Heart left ventricle (tissue), 16 donors: Measurements from ENCODE around the gene CNOT1. TPM values are rescaled to one million over a fixed set of nuclear protein-coding genes. Genes with fewer than 3 reads are reported as not detected.

Experiments used
- ATAC-seq, 4 donors: fragments of 200-7000 bp; cut with Tn5 transposase; one replicate each; pipeline ENCODE4 v1.9.1; 2020 to 2022; ENCODE audit warnings: moderate library complexity in 4 of 4, mild to moderate bottlenecking in 3 of 4, moderate number of reproducible peaks in 1 of 4
- DNase-seq, 5 donors: peaks; one replicate each; pipeline ENCODE4 v3.0.0-alpha.2; 2020
- H3K27ac ChIP-seq, 12 donors: fragments of 200-600 bp; sonication (generic) in 4 of 12; one replicate each; pipeline versions ENCODE4 v1.5.0 to v1.8.0; 2016 to 2022; ENCODE audit warnings: mild to moderate bottlenecking in 2 of 12
- H3K27me3 ChIP-seq, 9 donors: fragments of 200-600 bp; sonication (generic) in 2 of 9; one replicate each; pipeline versions ENCODE4 v1.5.1 to v1.8.0; 2016 to 2022; ENCODE audit warnings: mild to moderate bottlenecking in 3 of 9
- H3K36me3 ChIP-seq, 9 donors: fragments of 200-600 bp; sonication (generic) in 2 of 9; one replicate each; pipeline versions ENCODE4 v1.5.0 to v1.8.0; 2018 to 2022; ENCODE audit warnings: mild to moderate bottlenecking in 2 of 9
- H3K4me1 ChIP-seq, 12 donors: fragments of 200-600 bp; sonication (generic) in 4 of 12; one replicate each; pipeline versions ENCODE4 v1.5.0 to v1.8.0; 2016 to 2022; ENCODE audit warnings: mild to moderate bottlenecking in 3 of 12
- H3K4me3 ChIP-seq, 12 donors: fragments of 200-600 bp; sonication (generic) in 4 of 12; one replicate each; pipeline versions ENCODE4 v1.5.0 to v1.8.0; 2017 to 2022; ENCODE audit warnings: mild to moderate bottlenecking in 9 of 12, moderate library complexity in 4 of 12
- H3K9me3 ChIP-seq, 12 donors: fragments of 200-600 bp; sonication (generic) in 4 of 12; one replicate each; pipeline versions ENCODE4 v1.5.0 to v1.8.0; 2016 to 2022; ENCODE audit warnings: mild to moderate bottlenecking in 1 of 12
- CTCF ChIP-seq, 12 donors: fragments of 200-600 bp; sonication (generic) in 4 of 12; IDR thresholded peaks; one replicate each; pipeline versions ENCODE4 v1.5.0 to v1.8.0; 2018 to 2022; ENCODE audit warnings: antibody characterized with exemption in 12 of 12, mild to moderate bottlenecking in 5 of 12
- POLR2A ChIP-seq, 2 donors: fragments of 450-650 bp; IDR thresholded peaks; one replicate each; pipeline ENCODE4 v1.6.1; 2017; ENCODE audit warnings: antibody characterized with exemption in 2 of 2, mild to moderate bottlenecking in 2 of 2, moderate library complexity in 2 of 2
- WGBS, 4 donors: extraction: QIAGEN DNeasy Blood & Tissue Kit in 2 of 4; methylation state at CpG; one replicate each; pipeline versions ENCODE4 v1.1.5 to v1.1.7; 2013 to 2018; 5-methylcytosine and 5-hydroxymethylcytosine counted together
- intact Hi-C, 10 donors: fragments of 100-400 bp; cut with DNase I; formaldehyde crosslinking; loops; one replicate each; pipeline versions ENCODE4 v1.11.1 to v1.14.2; 2022
- polyA plus RNA-seq, 2 donors: library from polyadenylated mRNA; stranded (reverse); fragments of 200-250 nt; gene quantifications; one replicate each; pipeline ENCODE4 v1.2.3, GENCODE V29; 2013
- total RNA-seq, 9 donors: library from RNA; depleted of rRNA in 2 of 9; stranded (reverse); fragments of >200 nt in 2 of 9; fragmentation: NEBNext Ultra II Directional in 3 of 9; extraction: Animal tissue kit (Norgen Biotek cat#: 25700) in 3 of 9; gene quantifications; one replicate each; pipeline versions ENCODE4 v1.1.0 to v1.2.4, GENCODE V29; 2016 to 2023
- donor health status: ischemic (EF 13 %, LVEDD 7.1; RV severe dilation, severe dysfunction).
- donor health status: healthy with polysubstance abuse.
- donor health status: DM: no; HTN: yes; CAD: no.
- donor health status: DM: no; HTN: no; CAD: no.
- donor health status: ischemic (EF 25% LVEDD 6.9; RV normal size, moderate dysfunction).
- donor health status: ischemic (EF 25% LVEDD 5.7; RV mildly dilated, moderate dysfunction).
- donor health status: healthy.
- donor health status: DM: yes; HTN: yes; CAD: no.
- donor health status: ischemic (EF 35%, LVEDD 5.7; RV mildly dilated, moderate dysfunction).
- donor health status: nonischemic (EF 11% LVEDD 7.7; RV severe dilation, severe dysfunction).
- donor health status: DM: yes; HTN: yes; CAD: no.
- donor health status: PGD.
- donor health status: ischemic (EF 29% LVEDD 5.4; RV normal size, mild dysfunction).
- donor health status: nonischemic (EF 23%, LVEDD 6.1; RV moderate dilation, normal function).

Gene CNOT1
- total and polyA plus RNA-seq, 11 donors: 21.2 to 110 (median 81.1) TPM

- DNase-seq: peak in 1 of 5 donors; percentile 25
- Histone ChIP-seq H3K27me3 (no peaks in the 10 kb centered on the region), H3K27ac (peak overlapping the region; percentile 62 to 99 (median 80)), H3K36me3 (peaks cover 0 to 5% (median 0%) of the 10 kb centered on the region in 9 donors), H3K9me3 (no peaks in the 10 kb centered on the region), H3K4me1 (peaks cover 18 to 90% (median 79%) of the 10 kb centered on the region in 12 donors), H3K4me3 (no peak overlapping the region)
- WGBS, 4 donors: 23 to 28% (median 27%) methylated on average over 4 of the region's 4 CpGs
- ATAC-seq: peak in 2 of 4 donors; percentile 19 to 70
- intact Hi-C loops: no loop called here
- peak in 1 of 2 donors; percentile 30 for TF ChIP-seq POLR2A (IDR thresholded peaks at IDR 0.05)
- no peak for TF ChIP-seq CTCF (IDR thresholded peaks at IDR 0.05)
These were observed 154.5 kb downstream of the CNOT1 start for GRCh38 chr16:58475091-58475619.

- Histone ChIP-seq H3K4me3 (no peak overlapping the region), H3K27me3 (peaks cover 0 to 5% (median 0%) of the 10 kb centered on the region in 9 donors), H3K27ac (peak overlapping the region; percentile 56 to 99 (median 78)), H3K4me1 (peaks cover 18 to 93% (median 77%) of the 10 kb centered on the region in 12 donors), H3K36me3 (peaks cover 0 to 4% (median 0%) of the 10 kb centered on the region in 9 donors), H3K9me3 (no peaks in the 10 kb centered on the region)
- TF ChIP-seq POLR2A (IDR thresholded peaks at IDR 0.05): no peak
- no peak for TF ChIP-seq CTCF (IDR thresholded peaks at IDR 0.05)
- WGBS, 4 donors: 33 to 50% (median 41%) methylated on average over 10 of the region's 10 CpGs
- peak in 2 of 4 donors; percentile 4 to 22 for ATAC-seq
- no peak for DNase-seq
- intact Hi-C loops: no loop called here
These were observed 155.3 kb downstream of the CNOT1 start for GRCh38 chr16:58474296-58474695.

GRCh38 chr16:58472827-58473226 is 156.8 kb downstream of the CNOT1 start:
- WGBS, 4 donors: 77 to 90% (median 86%) methylated on average over 3 of the region's 3 CpGs
- no peak for DNase-seq
- no peaks in the 10 kb centered on the region for H3K9me3 ChIP-seq
- H3K4me3 ChIP-seq: no peak overlapping the region
- intact Hi-C loops: no loop called here
- no peak for ATAC-seq
- peak overlapping the region in 11 of 12 donors; percentile 56 to 99 (median 78) for H3K27ac ChIP-seq
- H3K27me3 ChIP-seq: peaks cover 0 to 5% (median 0%) of the 10 kb centered on the region in 9 donors
- peaks cover 18 to 100% (median 78%) of the 10 kb centered on the region in 12 donors for H3K4me1 ChIP-seq
- TF ChIP-seq CTCF (IDR thresholded peaks at IDR 0.05) (no peak), POLR2A (IDR thresholded peaks at IDR 0.05) (no peak)
- H3K36me3 ChIP-seq: peaks cover 0 to 4% (median 0%) of the 10 kb centered on the region in 9 donors

DNA sequence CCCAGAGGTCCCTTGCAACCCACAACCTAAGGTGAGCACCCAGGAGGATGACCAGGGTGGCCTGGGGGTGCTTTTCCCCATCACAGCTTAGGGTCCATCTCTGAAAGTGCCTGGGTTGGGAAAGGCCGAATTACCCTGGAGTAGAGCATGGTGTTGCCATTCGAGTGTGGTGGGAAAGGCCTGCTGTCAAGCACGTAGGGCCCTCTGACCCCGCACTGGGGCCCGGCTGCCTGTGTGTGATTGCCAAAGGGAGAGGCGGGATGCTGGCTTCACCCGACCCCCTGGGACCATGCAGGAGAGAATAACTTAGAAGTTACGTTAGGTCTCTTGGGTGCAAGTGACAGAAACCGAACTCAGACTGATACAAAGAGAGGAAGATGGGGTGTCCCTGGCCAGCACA is 157.4 kb downstream of the CNOT1 start:
- Histone ChIP-seq H3K4me3 (no peak overlapping the region), H3K4me1 (peaks cover 22 to 100% (median 75%) of the 10 kb centered on the region in 12 donors), H3K27me3 (peaks cover 0 to 8% (median 0%) of the 10 kb centered on the region in 9 donors), H3K36me3 (peaks cover 0 to 4% (median 0%) of the 10 kb centered on the region in 9 donors), H3K27ac (peak overlapping the region in 11 of 12 donors; percentile 43 to 99 (median 78)), H3K9me3 (no peaks in the 10 kb centered on the region)
- ATAC-seq: no peak
- intact Hi-C loops: no loop called here
- peak in 1 of 5 donors; percentile 26 for DNase-seq
- 53 to 70% (median 67%) methylated on average over 9 of the region's 9 CpGs for WGBS, 4 donors
- TF ChIP-seq POLR2A (IDR thresholded peaks at IDR 0.05) (no peak), CTCF (IDR thresholded peaks at IDR 0.05) (no peak)
